Choroid plexus epithelial cell (primary cell): Measurements from ENCODE around the gene COL7A1.

Experiments used
- DNase-seq: peaks from one replicate; pipeline ENCODE4 v3.0.0-alpha.2; 2010; ENCODE audit warnings: low read depth
- H3K4me3 ChIP-seq: 2 replicates; pipeline ENCODE4 v1.5.1; 2011; ENCODE audit warnings: low read depth, mild to moderate bottlenecking, control low read depth, low read length, moderate library complexity
- TF ChIP-seq, protein P1 (sequence below): conservative IDR thresholded peaks from 2 replicates; pipeline ENCODE4 v1.5.1; 2011; ENCODE audit warnings: low read depth, mild to moderate bottlenecking, control low read depth, inconsistent platforms, low read length, moderate library complexity

Gene COL7A1

GRCh38 chr3:48556796-48557626, 38.1 kb downstream of the COL7A1 start, which contains the start of gene PFKFB4:
TSS of gene PFKFB4 (minus strand) at chr3:48556803. CDS start at chr3:48556777, 26 bp downstream.
- peak within 1 kb of the TSS; percentile 72 for H3K4me3 ChIP-seq
- TF ChIP-seq, protein P1, sequence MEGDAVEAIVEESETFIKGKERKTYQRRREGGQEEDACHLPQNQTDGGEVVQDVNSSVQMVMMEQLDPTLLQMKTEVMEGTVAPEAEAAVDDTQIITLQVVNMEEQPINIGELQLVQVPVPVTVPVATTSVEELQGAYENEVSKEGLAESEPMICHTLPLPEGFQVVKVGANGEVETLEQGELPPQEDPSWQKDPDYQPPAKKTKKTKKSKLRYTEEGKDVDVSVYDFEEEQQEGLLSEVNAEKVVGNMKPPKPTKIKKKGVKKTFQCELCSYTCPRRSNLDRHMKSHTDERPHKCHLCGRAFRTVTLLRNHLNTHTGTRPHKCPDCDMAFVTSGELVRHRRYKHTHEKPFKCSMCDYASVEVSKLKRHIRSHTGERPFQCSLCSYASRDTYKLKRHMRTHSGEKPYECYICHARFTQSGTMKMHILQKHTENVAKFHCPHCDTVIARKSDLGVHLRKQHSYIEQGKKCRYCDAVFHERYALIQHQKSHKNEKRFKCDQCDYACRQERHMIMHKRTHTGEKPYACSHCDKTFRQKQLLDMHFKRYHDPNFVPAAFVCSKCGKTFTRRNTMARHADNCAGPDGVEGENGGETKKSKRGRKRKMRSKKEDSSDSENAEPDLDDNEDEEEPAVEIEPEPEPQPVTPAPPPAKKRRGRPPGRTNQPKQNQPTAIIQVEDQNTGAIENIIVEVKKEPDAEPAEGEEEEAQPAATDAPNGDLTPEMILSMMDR = no peak
- peak; percentile 100 for DNase-seq

GRCh38 chr3:48555949-48556795, 39.0 kb downstream of the COL7A1 start:
- DNase-seq = no peak
- TF ChIP-seq, protein P1 = no peak
- H3K4me3 ChIP-seq = peak overlapping the region; percentile 72

GRCh38 chr3:48555231-48555948, 39.7 kb downstream of the COL7A1 start:
- TF ChIP-seq, protein P1 = no peak
- no peak for DNase-seq
- H3K4me3 ChIP-seq = no peak overlapping the region

GRCh38 chr3:48553886-48554845, 41.0 kb downstream of the COL7A1 start:
- no peak overlapping the region for H3K4me3 ChIP-seq
- TF ChIP-seq, protein P1 = no peak
- DNase-seq = no peak

DNA sequence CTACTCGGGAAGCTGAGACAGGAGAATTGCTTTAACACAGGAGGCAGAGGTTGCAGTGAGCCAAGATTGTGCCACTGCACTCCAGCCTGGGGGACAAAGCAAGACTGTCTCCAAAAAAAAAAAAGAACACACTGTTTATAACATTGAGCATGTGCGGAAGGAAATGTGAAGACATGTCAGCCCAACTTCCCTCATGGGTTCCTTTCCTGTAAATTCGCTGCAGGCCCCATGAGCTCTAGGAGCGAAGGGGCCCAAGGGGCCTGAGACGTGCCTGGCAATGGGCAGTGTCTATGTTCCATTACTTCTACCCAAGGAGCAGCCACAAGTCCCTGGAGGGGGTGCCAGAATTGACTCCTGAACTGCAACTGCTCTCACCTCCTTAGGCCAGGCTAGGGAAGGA, 41.8 kb downstream of the COL7A1 start:
- TF ChIP-seq, protein P1 = no peak
- H3K4me3 ChIP-seq = no peak overlapping the region
- no peak for DNase-seq
